ENCODE measurements around the gene CPA2. TPM values are rescaled to one million over a fixed set of nuclear protein-coding genes. Genes with fewer than 3 reads are reported as not detected.

CPA2 gene
- total and polyA plus RNA-seq, 5 experiments from 2014 or later: not detected

- peaks cover 0 to 4% (median 0%) of the 10 kb centered on the region in 9 donors for H3K9me3 Mint-ChIP-seq
- POLR2A ChIA-PET: no interaction called here
- H3K36me3 Mint-ChIP-seq: no peaks in the 10 kb centered on the region
- no peaks in the 10 kb centered on the region for H3K27me3 Mint-ChIP-seq
- DNase-seq (no peak), ATAC-seq (no peak)
- H3K27ac Mint-ChIP-seq: no peak overlapping the region
- H3K4me3 Mint-ChIP-seq: no peak overlapping the region
- no peaks in the 10 kb centered on the region for H3K4me1 Mint-ChIP-seq
Measured at GRCh38 chr7:130338233-130338632, 71.6 kb downstream of the CPA2 start.

Other genes with a start within 250 kb of the CPA2 start
- 10 to 100 TPM; 20.5 to 21.3 TPM for gene ZC3HC1, start 215.5 kb upstream of the CPA2 start, total RNA-seq
- 10 to 100 TPM in 1 of 3 donors, 1 to 10 TPM in 2; 7.4 to 14.2 (median 7.8) TPM for gene ZC3HC1, start 215.5 kb upstream of the CPA2 start, polyA plus RNA-seq
- 10 to 100 TPM; 19.1 to 19.5 TPM for gene KLHDC10, start 196.3 kb upstream of the CPA2 start, total RNA-seq
- gene KLHDC10, start 196.3 kb upstream of the CPA2 start, polyA plus RNA-seq: 1 to 10 TPM; 1.9 to 2.4 (median 2.3) TPM
- 10 to 100 TPM; 36.9 to 37.6 TPM for gene TMEM209, start 61.5 kb upstream of the CPA2 start, total RNA-seq
- 10 to 100 TPM; 40.8 to 44.3 (median 43.2) TPM for gene TMEM209, start 61.5 kb upstream of the CPA2 start, polyA plus RNA-seq
- gene SSMEM1, start 59.0 kb upstream of the CPA2 start, total RNA-seq: not detected
- not detected for gene SSMEM1, start 59.0 kb upstream of the CPA2 start, polyA plus RNA-seq
- not detected for gene CPA4, start 26.3 kb downstream of the CPA2 start, total RNA-seq
- not detected for gene CPA4, start 26.3 kb downstream of the CPA2 start, polyA plus RNA-seq
- 10 to 100 TPM in 1 of 2 experiments, 1 to 10 TPM in 1; 9.4 to 14.7 TPM for gene CPA5, start 78.0 kb downstream of the CPA2 start, total RNA-seq
- 100 to 1,000 TPM in 1 of 3 donors, 10 to 100 TPM in 2; 56.8 to 159 (median 69.2) TPM for gene CPA5, start 78.0 kb downstream of the CPA2 start, polyA plus RNA-seq
- gene CPA1, start 113.6 kb downstream of the CPA2 start, total RNA-seq: not detected
- gene CPA1, start 113.6 kb downstream of the CPA2 start, polyA plus RNA-seq: under 1 TPM in 1 of 3 donors, not detected in 2; 0.26 TPM
- gene CEP41, start 174.2 kb downstream of the CPA2 start, total RNA-seq: 10 to 100 TPM; 23.8 to 25.3 TPM
- 10 to 100 TPM; 54.8 to 74.5 (median 61.0) TPM for gene CEP41, start 174.2 kb downstream of the CPA2 start, polyA plus RNA-seq
- gene MEST, start 225.2 kb downstream of the CPA2 start, total RNA-seq: 10 to 100 TPM; 15.9 to 16.1 TPM
- gene MEST, start 225.2 kb downstream of the CPA2 start, polyA plus RNA-seq: 10 to 100 TPM; 27.6 to 57.4 (median 44.6) TPM